Brain microvascular endothelial cell (primary cell): ENCODE results near the gene GLT1D1.

ENCODE experiments used
- DNase-seq: peaks from one replicate; pipeline ENCODE4 v3.0.0-alpha.2; 2020
- H3K27ac ChIP-seq: fragments of 250-450 bp; sonication (Bioruptor Pico); 2 replicates; pipeline ENCODE4 v1.5.1; 2020; ENCODE audit warnings: mild to moderate bottlenecking, moderate library complexity
- H3K27me3 ChIP-seq: fragments of 250-450 bp; sonication (Bioruptor Pico); replicated peaks from 2 replicates; pipeline ENCODE4 v1.5.1; 2020; ENCODE audit warnings: mild to moderate bottlenecking
- H3K36me3 ChIP-seq: fragments of 250-450 bp; sonication (Bioruptor Pico); replicated peaks from 2 replicates; pipeline ENCODE4 v1.5.1; 2020; ENCODE audit warnings: mild to moderate bottlenecking
- H3K4me3 ChIP-seq: 2 replicates; pipeline ENCODE4 v1.5.1; 2011; ENCODE audit warnings: low read depth, mild to moderate bottlenecking, control low read depth, low read length, moderate library complexity
- in situ Hi-C: cut with HindIII; loops from 2 replicates; pipeline ENCODE4 v1.10.0; 2017; ENCODE audit warnings: low sequenced_read_pairs, low pct_ligation_motif_present
- TF ChIP-seq, protein P1 (sequence below): IDR thresholded peaks from 2 replicates; pipeline ENCODE4 v1.5.1; 2011; ENCODE audit warnings: low read depth, mild to moderate bottlenecking, moderate library complexity, low read length, control low read depth, inconsistent platforms; ENCODE audit errors: missing control alignments

Gene GLT1D1

DNA sequence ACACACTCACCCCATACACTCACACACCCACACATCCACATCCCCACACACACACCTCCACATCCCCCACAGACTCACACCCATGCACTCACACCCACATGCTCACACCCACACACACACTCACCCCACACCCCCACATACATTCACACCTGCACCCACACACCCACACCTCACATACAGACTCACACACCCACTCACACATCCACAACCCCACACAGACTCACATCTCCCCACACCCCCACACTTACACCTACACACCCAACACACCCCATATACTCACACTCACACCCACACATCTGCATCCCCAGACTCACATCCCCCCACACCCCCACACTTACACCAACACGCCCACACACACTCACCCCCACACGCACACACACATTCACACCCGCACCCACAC, 171.8 kb downstream of the GLT1D1 start:
- no peaks in the 10 kb centered on the region for H3K36me3 ChIP-seq
- H3K27ac ChIP-seq = no peak overlapping the region
- TF ChIP-seq, protein P1, sequence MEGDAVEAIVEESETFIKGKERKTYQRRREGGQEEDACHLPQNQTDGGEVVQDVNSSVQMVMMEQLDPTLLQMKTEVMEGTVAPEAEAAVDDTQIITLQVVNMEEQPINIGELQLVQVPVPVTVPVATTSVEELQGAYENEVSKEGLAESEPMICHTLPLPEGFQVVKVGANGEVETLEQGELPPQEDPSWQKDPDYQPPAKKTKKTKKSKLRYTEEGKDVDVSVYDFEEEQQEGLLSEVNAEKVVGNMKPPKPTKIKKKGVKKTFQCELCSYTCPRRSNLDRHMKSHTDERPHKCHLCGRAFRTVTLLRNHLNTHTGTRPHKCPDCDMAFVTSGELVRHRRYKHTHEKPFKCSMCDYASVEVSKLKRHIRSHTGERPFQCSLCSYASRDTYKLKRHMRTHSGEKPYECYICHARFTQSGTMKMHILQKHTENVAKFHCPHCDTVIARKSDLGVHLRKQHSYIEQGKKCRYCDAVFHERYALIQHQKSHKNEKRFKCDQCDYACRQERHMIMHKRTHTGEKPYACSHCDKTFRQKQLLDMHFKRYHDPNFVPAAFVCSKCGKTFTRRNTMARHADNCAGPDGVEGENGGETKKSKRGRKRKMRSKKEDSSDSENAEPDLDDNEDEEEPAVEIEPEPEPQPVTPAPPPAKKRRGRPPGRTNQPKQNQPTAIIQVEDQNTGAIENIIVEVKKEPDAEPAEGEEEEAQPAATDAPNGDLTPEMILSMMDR = no peak
- DNase-seq = no peak
- in situ Hi-C loops = no loop called here
- no peak overlapping the region for H3K4me3 ChIP-seq
- no peaks in the 10 kb centered on the region for H3K27me3 ChIP-seq

DNA sequence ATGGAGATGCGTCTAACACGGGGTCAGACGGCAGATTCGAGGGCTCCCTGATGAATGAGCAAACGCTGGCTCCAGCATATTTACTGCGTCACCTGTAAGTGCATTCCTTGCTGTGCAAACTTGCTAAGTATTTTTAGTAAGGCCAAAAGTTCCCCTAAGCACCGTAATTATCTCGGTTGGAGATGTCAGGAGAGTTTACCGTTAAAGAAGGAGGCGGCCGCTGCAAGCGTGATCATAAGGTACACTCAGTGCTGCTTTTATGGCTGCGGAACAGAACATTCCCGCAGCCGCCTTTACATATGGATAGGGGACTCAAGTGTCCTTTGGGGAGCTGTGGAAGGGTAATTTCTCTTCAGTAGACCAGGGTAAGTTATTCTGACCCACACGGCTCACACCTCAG, 175.6 kb downstream of the GLT1D1 start:
- in situ Hi-C loops = no loop called here
- Histone ChIP-seq H3K4me3 (no peak overlapping the region), H3K36me3 (no peaks in the 10 kb centered on the region), H3K27me3 (no peaks in the 10 kb centered on the region), H3K27ac (no peak overlapping the region)
- DNase-seq = no peak
- TF ChIP-seq, protein P1 = no peak
